Sigmoid colon (tissue), 7 donors: ENCODE data around the gene SLC34A2. TPM values are rescaled to one million over a fixed set of nuclear protein-coding genes. Genes with fewer than 3 reads are reported as not detected.
A peak's percentile ranks its signal among the peaks of the same experiment; 100 is the strongest.

Experiments used
- DNase-seq: peaks from one replicate; pipeline ENCODE4 v3.0.0-alpha.2; 2019
- H3K27ac ChIP-seq, 4 donors: fragments of 200-600 bp; sonication (generic); one replicate each; pipeline ENCODE4 v1.5.1; 2016 to 2019; ENCODE audit warnings: mild to moderate bottlenecking in 1 of 4
- H3K27me3 ChIP-seq, 3 donors: fragments of 200-600 bp; sonication (generic); one replicate each; pipeline ENCODE4 v1.5.1; 2019; ENCODE audit warnings: mild to moderate bottlenecking in 1 of 3
- H3K36me3 ChIP-seq, 4 donors: fragments of 200-600 bp; sonication (generic); one replicate each; pipeline ENCODE4 v1.5.1; 2016 to 2019
- H3K4me1 ChIP-seq, 4 donors: fragments of 200-600 bp; sonication (generic); one replicate each; pipeline ENCODE4 v1.5.1; 2017 to 2019
- H3K4me3 ChIP-seq, 4 donors: fragments of 200-600 bp; sonication (generic); one replicate each; pipeline ENCODE4 v1.5.1; 2017 to 2019; ENCODE audit warnings: mild to moderate bottlenecking in 2 of 4, moderate library complexity in 1 of 4
- H3K9me3 ChIP-seq, 4 donors: fragments of 200-600 bp in 3 of 4; sonication (generic) in 3 of 4; one replicate each; pipeline versions ENCODE4 v1.5.1 to v1.6.1; 2013 to 2019
- CTCF ChIP-seq, 4 experiments: fragments of 450-650 bp in 3 of 4; fragments of 200-600 bp in 1 of 4; IDR thresholded peaks; one replicate each; pipeline ENCODE4 v1.5.1; 2016 to 2019; ENCODE audit warnings: antibody characterized with exemption in 4 of 4, mild to moderate bottlenecking in 3 of 4, moderate library complexity in 2 of 4
- EP300 ChIP-seq, 4 donors: sonication (generic); formaldehyde crosslinking; IDR thresholded peaks; one replicate each; pipeline ENCODE4 v1.6.1; 2017; ENCODE audit warnings: antibody characterized with exemption in 4 of 4
- POLR2A ChIP-seq, 2 donors: fragments of 450-650 bp; IDR thresholded peaks; one replicate each; pipeline ENCODE4 v1.6.1; 2016; ENCODE audit warnings: antibody characterized with exemption in 2 of 2, mild to moderate bottlenecking in 2 of 2, moderate library complexity in 2 of 2
- POLR2AphosphoS5 ChIP-seq, 4 donors: sonication (generic); formaldehyde crosslinking; IDR thresholded peaks; one replicate each; pipeline ENCODE4 v1.6.1; 2017; ENCODE audit warnings: antibody characterized with exemption in 4 of 4
- WGBS, 2 donors: extraction: QIAGEN DNeasy Blood & Tissue Kit; methylation state at CpG; one replicate each; pipeline ENCODE4 v1.1.7; 2013; 5-methylcytosine and 5-hydroxymethylcytosine counted together
- intact Hi-C: fragments of 100-400 bp; cut with DNase I; formaldehyde crosslinking; loops from one replicate; pipeline ENCODE4 v1.15.1; 2023
- polyA plus RNA-seq, 3 donors: library from polyadenylated mRNA; stranded (reverse); fragments of 200-250 nt; gene quantifications; one replicate each; pipeline ENCODE4 v1.2.3, GENCODE V29; 2013
- total RNA-seq, 4 donors: library from RNA; depleted of rRNA; stranded (reverse); fragments of >200 nt; gene quantifications; one replicate each; pipeline ENCODE4 v1.1.0, GENCODE V29; 2016
- donor health status: healthy with polysubstance abuse.
- donor health status: Bipolar disorder and iron deficiency.
- donor health status: healthy.

The SLC34A2 gene
- total and polyA plus RNA-seq, 7 donors, result 0.03 to 0.60 TPM; not detected in 5

- Histone ChIP-seq H3K4me3 (no peak overlapping the region), H3K27me3 (peaks cover 0 to 3% (median 0%) of the 10 kb centered on the region in 3 donors), H3K27ac (no peak overlapping the region), H3K4me1 (no peaks in the 10 kb centered on the region), H3K9me3 (no peaks in the 10 kb centered on the region), H3K36me3 (no peaks in the 10 kb centered on the region)
- TF ChIP-seq POLR2AphosphoS5 (IDR thresholded peaks at IDR 0.05), result no peak
- TF ChIP-seq CTCF (IDR thresholded peaks at IDR 0.05), result no peak
- TF ChIP-seq POLR2A (IDR thresholded peaks at IDR 0.05), result no peak
- no peak for TF ChIP-seq EP300 (IDR thresholded peaks at IDR 0.05)
- no peak for DNase-seq
- intact Hi-C loops, result no loop called here
- WGBS, 2 donors, result 51 to 63% methylated on average over 15 of the region's 15 CpGs
These were observed 34.4 kb upstream of the SLC34A2 start for GRCh38 chr4:25621027-25621930.

- intact Hi-C loops, result no loop called here
- TF ChIP-seq CTCF (IDR thresholded peaks at IDR 0.05), result no peak
- no peak for TF ChIP-seq EP300 (IDR thresholded peaks at IDR 0.05)
- TF ChIP-seq POLR2A (IDR thresholded peaks at IDR 0.05), result no peak
- no peak for TF ChIP-seq POLR2AphosphoS5 (IDR thresholded peaks at IDR 0.05)
- no peaks in the 10 kb centered on the region for H3K36me3 ChIP-seq
- DNase-seq, result no peak
- H3K4me3 ChIP-seq, result no peak overlapping the region
- H3K9me3 ChIP-seq, result no peaks in the 10 kb centered on the region
- no peak overlapping the region for H3K27ac ChIP-seq
- H3K27me3 ChIP-seq, result peaks cover 0 to 3% (median 0%) of the 10 kb centered on the region in 3 donors
- H3K4me1 ChIP-seq, result no peaks in the 10 kb centered on the region
- WGBS, 2 donors, result 54 to 57% methylated on average over 1 of the region's 1 CpG
These were observed 31.0 kb upstream of the SLC34A2 start for GRCh38 chr4:25624616-25625015.

- Histone ChIP-seq H3K27ac (no peak overlapping the region), H3K9me3 (no peaks in the 10 kb centered on the region), H3K4me1 (no peaks in the 10 kb centered on the region), H3K36me3 (no peaks in the 10 kb centered on the region), H3K27me3 (no peaks in the 10 kb centered on the region), H3K4me3 (no peak overlapping the region)
- peak; percentile 9 for DNase-seq
- intact Hi-C loops, result no loop called here
- TF ChIP-seq EP300 (IDR thresholded peaks at IDR 0.05) (no peak), CTCF (IDR thresholded peaks at IDR 0.05) (no peak), POLR2AphosphoS5 (IDR thresholded peaks at IDR 0.05) (no peak), POLR2A (IDR thresholded peaks at IDR 0.05) (no peak)
- WGBS, 2 donors, result 90 to 93% methylated on average over 2 of the region's 2 CpGs
These were observed 27.2 kb upstream of the SLC34A2 start for GRCh38 chr4:25628451-25628850.

- Histone ChIP-seq H3K27me3 (no peaks in the 10 kb centered on the region), H3K9me3 (no peaks in the 10 kb centered on the region), H3K4me3 (no peak overlapping the region), H3K36me3 (no peaks in the 10 kb centered on the region), H3K27ac (no peak overlapping the region), H3K4me1 (no peaks in the 10 kb centered on the region)
- WGBS, 2 donors, result 13 to 60% methylated on average over 4 of the region's 4 CpGs
- TF ChIP-seq EP300 (IDR thresholded peaks at IDR 0.05) (no peak), POLR2AphosphoS5 (IDR thresholded peaks at IDR 0.05) (no peak), CTCF (IDR thresholded peaks at IDR 0.05) (no peak), POLR2A (IDR thresholded peaks at IDR 0.05) (no peak)
- intact Hi-C loops, result no loop called here
- peak; percentile 2 for DNase-seq
These were observed 23.5 kb upstream of the SLC34A2 start for GRCh38 chr4:25632135-25632534.
